Activated T-helper 17 cell treated with anti-CD3 and anti-CD28 coated beads, Interleukin-2, amount 50 U/mL, for 72 hours (primary cell): ENCODE data around the gene SCAMP5. TPM values are rescaled to one million over a fixed set of nuclear protein-coding genes. Genes with fewer than 3 reads are reported as not detected.

ENCODE experiments used
- ATAC-seq: fragments of 150-1000 bp; cut with Tn5 transposase; replicated peaks from 2 replicates; pipeline ENCODE4 v1.10.0; 2021; ENCODE audit warnings: mild to moderate bottlenecking, moderate library complexity
- H3K27ac Mint-ChIP-seq: one replicate; pipeline ENCODE4 v1.8.0; 2022; ENCODE audit warnings: mixed read lengths
- H3K27me3 Mint-ChIP-seq: one replicate; pipeline ENCODE4 v1.8.0; 2022; ENCODE audit warnings: mixed read lengths
- H3K36me3 Mint-ChIP-seq: one replicate; pipeline ENCODE4 v1.8.0; 2022; ENCODE audit warnings: low read depth, mild to moderate bottlenecking, mixed read lengths
- H3K4me1 Mint-ChIP-seq: one replicate; pipeline ENCODE4 v1.8.0; 2022; ENCODE audit warnings: mixed read lengths
- H3K4me3 Mint-ChIP-seq: one replicate; pipeline ENCODE4 v1.8.0; 2022; ENCODE audit warnings: mild to moderate bottlenecking, mixed read lengths
- H3K9me3 Mint-ChIP-seq: one replicate; pipeline ENCODE4 v1.8.0; 2022; ENCODE audit warnings: mixed read lengths
- total RNA-seq, 2 donors: library from RNA; stranded (reverse); gene quantifications; one replicate each; pipeline ENCODE4 v1.2.3, GENCODE V29; 2022

The SCAMP5 gene
- total RNA-seq, 2 donors from 2014 or later: 5.1 to 5.3 TPM

DNA sequence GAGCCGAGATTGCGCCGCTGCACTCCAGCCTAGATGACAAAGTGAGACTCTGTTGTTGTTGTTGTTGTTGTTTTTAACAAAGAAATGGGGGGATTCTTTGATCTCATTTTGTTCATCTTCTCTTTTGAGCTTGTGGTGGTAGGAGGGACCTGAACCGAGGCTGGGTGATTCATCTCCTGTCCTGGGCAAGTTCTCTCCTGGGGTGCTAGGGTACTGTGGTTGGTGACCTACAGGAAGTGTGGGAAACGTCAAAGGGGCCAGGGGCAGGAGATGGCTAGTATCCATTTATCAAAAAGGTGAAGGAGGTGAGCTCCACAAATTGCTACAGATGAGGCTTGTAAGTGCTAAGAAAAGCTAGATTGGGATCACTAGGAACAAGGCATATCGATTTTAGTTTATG is 42.3 kb downstream of the SCAMP5 start:
- H3K27me3 Mint-ChIP-seq: no peaks in the 10 kb centered on the region
- no peak overlapping the region for H3K4me3 Mint-ChIP-seq
- no peaks in the 10 kb centered on the region for H3K9me3 Mint-ChIP-seq
- H3K27ac Mint-ChIP-seq: peak overlapping the region; percentile 8
- ATAC-seq: peak; percentile 90
- H3K36me3 Mint-ChIP-seq: peaks cover 35% of the 10 kb centered on the region
- H3K4me1 Mint-ChIP-seq: peaks cover 19% of the 10 kb centered on the region

GRCh38 chr15:75038231-75038630 is 42.9 kb downstream of the SCAMP5 start:
- peaks cover 39% of the 10 kb centered on the region for H3K36me3 Mint-ChIP-seq
- H3K4me3 Mint-ChIP-seq: no peak overlapping the region
- peaks cover 25% of the 10 kb centered on the region for H3K4me1 Mint-ChIP-seq
- no peaks in the 10 kb centered on the region for H3K9me3 Mint-ChIP-seq
- peak overlapping the region; percentile 8 for H3K27ac Mint-ChIP-seq
- ATAC-seq: no peak
- no peaks in the 10 kb centered on the region for H3K27me3 Mint-ChIP-seq

DNA sequence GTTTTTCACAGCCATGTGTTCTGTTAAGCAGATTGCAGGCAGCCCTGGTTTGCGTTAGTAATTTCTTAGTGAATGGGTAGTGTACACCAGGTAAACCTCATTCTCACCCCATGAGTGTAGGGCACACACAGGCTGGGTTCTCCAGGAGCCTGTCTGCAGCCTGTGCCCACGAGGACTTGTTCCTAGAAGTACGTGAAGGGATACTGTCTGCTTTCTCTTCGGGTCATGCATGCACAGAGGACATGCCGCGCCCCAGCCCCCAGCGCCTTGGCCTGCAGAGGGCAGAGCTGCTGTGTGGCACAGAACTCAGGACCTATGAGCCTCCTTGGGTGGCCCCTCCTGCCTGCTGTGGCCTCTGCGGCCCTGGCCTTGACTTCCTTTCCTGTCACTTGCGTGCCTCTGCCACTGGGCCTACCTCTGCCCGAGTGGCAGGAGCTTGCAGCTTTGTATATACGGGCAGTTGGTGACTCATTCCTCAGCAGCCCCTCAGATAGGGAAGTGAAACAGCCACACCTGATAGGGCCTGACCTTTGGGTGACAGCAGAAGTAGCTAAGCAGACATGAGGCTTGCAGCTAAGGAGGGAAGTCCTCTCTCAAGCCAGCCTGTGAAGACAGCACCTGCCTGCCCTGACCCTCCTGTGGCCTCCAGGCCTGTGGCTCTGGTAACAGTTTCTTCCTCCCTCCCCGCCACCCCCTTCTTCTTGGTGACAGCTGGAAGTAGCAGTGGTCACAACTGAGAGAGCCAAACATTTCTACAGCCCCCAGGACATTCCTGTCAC is 47.6 kb downstream of the SCAMP5 start:
- H3K27ac Mint-ChIP-seq: no peak overlapping the region
- peak; percentile 91 for ATAC-seq
- H3K4me1 Mint-ChIP-seq: peaks cover 18% of the 10 kb centered on the region
- H3K9me3 Mint-ChIP-seq: no peaks in the 10 kb centered on the region
- H3K4me3 Mint-ChIP-seq: peak overlapping the region; percentile 23
- no peaks in the 10 kb centered on the region for H3K27me3 Mint-ChIP-seq
- peaks cover 38% of the 10 kb centered on the region for H3K36me3 Mint-ChIP-seq

DNA sequence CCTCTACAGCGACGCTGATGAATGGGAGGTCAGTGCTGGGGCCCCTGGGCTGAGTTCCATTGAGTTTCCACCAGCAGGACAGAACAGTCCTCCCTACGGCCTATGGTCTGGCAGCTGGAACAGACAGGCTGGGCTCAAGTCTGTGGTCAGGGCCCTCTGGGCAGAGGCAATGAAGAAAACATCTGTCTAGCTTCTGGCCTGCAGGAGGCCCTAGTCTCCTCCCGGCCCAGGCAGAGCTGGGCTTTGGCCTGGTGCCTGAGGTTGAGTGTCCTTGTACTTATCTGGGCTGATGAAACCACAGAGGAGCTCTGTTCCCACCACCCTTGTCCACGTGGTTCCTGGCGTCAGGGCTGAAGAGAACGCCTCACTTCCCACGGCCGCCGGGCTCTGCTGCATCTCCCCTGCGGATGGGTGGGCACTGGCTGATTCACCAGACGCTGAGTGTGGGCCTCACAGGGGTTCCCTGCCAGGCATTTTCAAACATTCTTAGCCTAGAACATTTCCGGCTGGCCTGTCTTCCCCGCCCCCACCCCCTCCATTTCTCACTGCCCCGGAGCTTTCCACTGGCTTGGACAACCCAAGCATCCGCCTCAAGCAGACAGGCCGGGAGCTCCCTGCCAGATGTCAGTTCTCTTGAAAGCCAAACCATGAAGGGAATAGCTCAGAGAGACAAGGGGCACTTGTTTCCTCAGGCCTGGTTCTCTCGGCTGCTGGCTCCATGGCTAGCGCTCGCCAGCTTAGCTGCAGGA is 48.3 kb downstream of the SCAMP5 start:
- no peak overlapping the region for H3K27ac Mint-ChIP-seq
- H3K36me3 Mint-ChIP-seq: peaks cover 33% of the 10 kb centered on the region
- H3K4me3 Mint-ChIP-seq: peak overlapping the region; percentile 23
- no peak for ATAC-seq
- no peaks in the 10 kb centered on the region for H3K27me3 Mint-ChIP-seq
- peaks cover 17% of the 10 kb centered on the region for H3K4me1 Mint-ChIP-seq
- no peaks in the 10 kb centered on the region for H3K9me3 Mint-ChIP-seq

DNA sequence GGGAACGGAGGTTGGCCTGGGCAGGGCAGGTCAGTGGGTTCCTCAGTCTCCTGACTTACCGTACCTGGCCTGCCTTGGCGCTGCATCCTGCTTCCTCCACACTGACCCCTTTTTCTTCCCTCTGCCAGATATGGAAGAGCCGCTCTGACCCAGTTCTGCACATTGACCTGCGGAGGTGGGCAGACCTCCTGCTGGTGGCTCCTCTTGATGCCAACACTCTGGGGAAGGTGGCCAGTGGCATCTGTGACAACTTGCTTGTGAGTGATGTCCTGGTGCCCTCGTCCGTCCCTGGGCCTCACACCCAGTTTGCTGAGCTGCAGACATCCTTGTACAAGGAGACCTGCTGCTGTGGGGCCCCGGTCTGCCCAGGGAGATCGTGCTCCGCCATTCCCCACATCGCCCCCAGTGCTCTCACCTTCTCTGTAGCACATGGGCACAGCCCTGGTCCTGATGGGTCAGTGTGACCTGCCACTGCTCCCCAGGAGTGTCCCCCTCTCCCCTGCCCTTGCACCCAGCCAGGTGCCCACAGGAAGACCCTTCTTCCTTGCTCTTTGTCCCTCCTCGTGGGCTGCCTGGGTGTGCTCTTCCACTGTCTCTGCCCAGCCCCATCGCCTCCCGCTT is 49.0 kb downstream of the SCAMP5 start:
- Mint-ChIP-seq H3K4me3 (peak overlapping the region; percentile 33), H3K4me1 (peaks cover 17% of the 10 kb centered on the region), H3K27ac (no peak overlapping the region), H3K36me3 (peaks cover 37% of the 10 kb centered on the region), H3K9me3 (no peaks in the 10 kb centered on the region), H3K27me3 (no peaks in the 10 kb centered on the region)
- no peak for ATAC-seq

DNA sequence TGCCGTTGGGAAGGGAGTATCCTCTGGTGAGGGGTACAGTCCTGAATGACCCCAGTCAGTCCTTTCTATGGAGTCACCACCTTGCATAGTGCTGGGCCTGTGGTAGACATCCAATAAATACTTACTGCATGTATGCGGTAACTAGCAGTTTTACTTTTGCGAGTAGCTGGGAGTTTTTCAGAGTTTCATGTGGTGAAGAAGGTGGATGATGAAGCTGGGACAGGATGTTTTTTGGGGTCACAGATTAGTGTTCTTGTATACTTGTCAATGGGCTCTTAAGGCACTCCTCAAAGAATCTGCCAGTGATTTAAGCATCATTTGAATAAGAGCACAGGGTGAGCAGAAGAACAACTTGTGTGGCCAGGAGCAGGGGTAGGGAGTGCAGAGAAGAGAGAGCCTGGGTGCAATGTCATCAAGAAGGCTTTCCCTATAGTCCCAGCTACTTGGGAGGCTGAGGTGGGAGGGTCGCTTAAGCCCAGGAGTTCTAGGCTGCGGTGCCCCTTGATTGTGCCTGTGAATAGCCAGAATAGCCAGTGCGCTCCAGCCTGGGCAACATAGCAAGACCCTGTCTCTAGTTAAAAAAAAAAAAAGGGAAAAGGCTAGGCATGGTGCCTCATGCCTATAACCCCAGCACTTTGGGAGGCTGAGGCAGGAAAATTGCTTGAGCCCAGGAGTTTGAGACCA is 50.1 kb downstream of the SCAMP5 start:
- Mint-ChIP-seq H3K36me3 (peaks cover 42% of the 10 kb centered on the region), H3K9me3 (no peaks in the 10 kb centered on the region), H3K27me3 (no peaks in the 10 kb centered on the region), H3K27ac (no peak overlapping the region), H3K4me3 (peak overlapping the region; percentile 33), H3K4me1 (peaks cover 17% of the 10 kb centered on the region)
- ATAC-seq: peak; percentile 24

- H3K9me3 Mint-ChIP-seq: no peaks in the 10 kb centered on the region
- peaks cover 11% of the 10 kb centered on the region for H3K4me1 Mint-ChIP-seq
- H3K4me3 Mint-ChIP-seq: no peak overlapping the region
- no peak for ATAC-seq
- peaks cover 30% of the 10 kb centered on the region for H3K36me3 Mint-ChIP-seq
- H3K27ac Mint-ChIP-seq: no peak overlapping the region
- H3K27me3 Mint-ChIP-seq: no peaks in the 10 kb centered on the region
Observed at GRCh38 chr15:75048394-75048793, 53.0 kb downstream of the SCAMP5 start.

- no peaks in the 10 kb centered on the region for H3K27me3 Mint-ChIP-seq
- H3K36me3 Mint-ChIP-seq: peaks cover 27% of the 10 kb centered on the region
- no peak overlapping the region for H3K27ac Mint-ChIP-seq
- H3K4me1 Mint-ChIP-seq: peaks cover 9% of the 10 kb centered on the region
- H3K9me3 Mint-ChIP-seq: no peaks in the 10 kb centered on the region
- ATAC-seq: no peak
- H3K4me3 Mint-ChIP-seq: no peak overlapping the region
Observed at GRCh38 chr15:75049392-75049791, 54.0 kb downstream of the SCAMP5 start.

DNA sequence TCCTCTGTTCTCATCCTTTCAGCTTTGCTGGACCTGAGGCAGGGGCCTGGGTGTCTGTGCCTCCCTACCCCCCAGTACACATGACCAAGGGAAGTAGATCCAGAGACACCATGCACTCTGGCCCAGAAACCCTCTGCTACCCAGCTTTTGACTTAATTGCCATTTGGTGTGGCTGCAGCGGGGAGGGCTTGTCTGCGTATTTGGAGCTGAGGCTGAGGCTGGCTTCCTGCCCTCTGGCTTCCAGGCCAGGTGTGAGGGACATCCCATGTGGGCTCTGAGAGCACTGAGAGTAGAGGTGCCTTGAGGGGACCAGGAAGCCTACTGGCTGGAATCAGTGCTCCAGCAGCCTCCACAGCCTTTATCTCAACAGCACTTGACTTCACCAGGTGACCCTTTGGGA is 54.9 kb downstream of the SCAMP5 start:
- no peak overlapping the region for H3K4me3 Mint-ChIP-seq
- H3K9me3 Mint-ChIP-seq: no peaks in the 10 kb centered on the region
- ATAC-seq: no peak
- no peaks in the 10 kb centered on the region for H3K27me3 Mint-ChIP-seq
- peaks cover under 1% of the 10 kb centered on the region for H3K4me1 Mint-ChIP-seq
- H3K36me3 Mint-ChIP-seq: peaks cover 18% of the 10 kb centered on the region
- no peak overlapping the region for H3K27ac Mint-ChIP-seq

DNA sequence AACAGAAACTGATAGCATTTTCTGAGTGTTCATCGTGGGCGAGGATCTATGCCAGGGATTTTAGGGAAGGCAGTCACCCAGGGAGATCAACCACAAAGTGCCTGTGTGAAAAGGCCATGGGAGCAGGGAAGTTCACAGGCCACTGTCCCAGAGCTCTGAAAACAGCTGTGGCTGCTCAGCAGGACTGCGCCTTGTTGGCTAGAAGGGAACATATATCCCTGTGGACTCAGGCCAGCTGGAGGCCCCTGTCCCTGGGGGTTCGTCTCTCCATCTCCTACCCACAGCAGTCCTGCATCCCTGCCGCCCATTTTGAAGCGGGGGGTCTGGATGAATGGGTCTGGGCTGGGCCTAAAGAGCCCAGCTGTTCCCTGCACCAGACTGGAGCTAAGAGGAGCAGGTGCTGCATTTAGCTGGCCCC is 55.8 kb downstream of the SCAMP5 start:
- H3K27me3 Mint-ChIP-seq: no peaks in the 10 kb centered on the region
- no peak overlapping the region for H3K27ac Mint-ChIP-seq
- H3K4me3 Mint-ChIP-seq: no peak overlapping the region
- ATAC-seq: no peak
- H3K36me3 Mint-ChIP-seq: peaks cover 15% of the 10 kb centered on the region
- no peaks in the 10 kb centered on the region for H3K9me3 Mint-ChIP-seq
- no peaks in the 10 kb centered on the region for H3K4me1 Mint-ChIP-seq

DNA sequence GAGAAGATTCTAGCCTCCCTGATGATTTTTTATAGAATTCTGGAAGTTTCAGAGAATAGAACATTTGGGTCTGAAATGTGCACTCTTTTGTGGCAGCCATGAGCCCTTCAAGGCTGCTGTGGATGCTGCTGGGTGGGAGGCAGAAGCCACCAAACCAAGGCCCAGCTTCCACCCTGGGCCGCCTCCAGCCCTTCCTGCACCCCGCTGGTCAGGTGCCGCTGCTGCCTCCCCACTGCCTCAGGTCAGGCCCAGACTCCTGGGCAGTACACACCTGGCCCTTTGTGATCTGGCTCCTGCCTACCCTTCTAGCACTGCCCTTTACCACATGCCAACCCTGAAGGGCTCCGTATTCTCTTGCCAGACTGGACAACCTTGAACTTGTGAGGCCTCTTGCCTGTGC is 56.3 kb downstream of the SCAMP5 start:
- H3K36me3 Mint-ChIP-seq: peaks cover 15% of the 10 kb centered on the region
- ATAC-seq: no peak
- no peaks in the 10 kb centered on the region for H3K27me3 Mint-ChIP-seq
- H3K4me3 Mint-ChIP-seq: no peak overlapping the region
- no peaks in the 10 kb centered on the region for H3K4me1 Mint-ChIP-seq
- H3K27ac Mint-ChIP-seq: no peak overlapping the region
- H3K9me3 Mint-ChIP-seq: no peaks in the 10 kb centered on the region

- H3K4me3 Mint-ChIP-seq: no peak overlapping the region
- ATAC-seq: no peak
- H3K27me3 Mint-ChIP-seq: no peaks in the 10 kb centered on the region
- H3K27ac Mint-ChIP-seq: no peak overlapping the region
- H3K4me1 Mint-ChIP-seq: no peaks in the 10 kb centered on the region
- H3K36me3 Mint-ChIP-seq: peaks cover 15% of the 10 kb centered on the region
- no peaks in the 10 kb centered on the region for H3K9me3 Mint-ChIP-seq
Observed at GRCh38 chr15:75052972-75053747, 57.8 kb downstream of the SCAMP5 start.

GRCh38 chr15:75053748-75054125 is 58.4 kb downstream of the SCAMP5 start:
- H3K27ac Mint-ChIP-seq: no peak overlapping the region
- peaks cover 11% of the 10 kb centered on the region for H3K36me3 Mint-ChIP-seq
- H3K27me3 Mint-ChIP-seq: no peaks in the 10 kb centered on the region
- no peaks in the 10 kb centered on the region for H3K9me3 Mint-ChIP-seq
- no peak overlapping the region for H3K4me3 Mint-ChIP-seq
- no peaks in the 10 kb centered on the region for H3K4me1 Mint-ChIP-seq
- ATAC-seq: no peak
